K562 (cell line): Measurements from ENCODE around the gene OSM. TPM values are rescaled to one million over a fixed set of nuclear protein-coding genes. Genes with fewer than 3 reads are reported as not detected.

Source experiments
- DMBX1 ChIP-seq: fragments of 250-450 bp; sonication (Bioruptor Pico); IDR thresholded peaks from 2 replicates; pipeline ENCODE4 v1.8.0; 2022; ENCODE audit warnings: inconsistent platforms, mild to moderate bottlenecking, moderate library complexity, borderline replicate concordance
- DPF2 ChIP-seq: fragments of 450-650 bp; IDR thresholded peaks from 2 replicates; pipeline ENCODE4 v1.6.1; 2016
- ELF1 ChIP-seq: fragments of 200-800 bp; sonication (Bioruptor generic); IDR thresholded peaks from 2 replicates; pipeline ENCODE4 v1.6.1; 2016; ENCODE audit warnings: missing genetic modification characterization, missing compliant biosample characterization
- GATA2 ChIP-seq: sonication (generic); formaldehyde crosslinking; IDR thresholded peaks from 2 replicates; pipeline ENCODE4 v1.4.0; 2020; ENCODE audit warnings: mild to moderate bottlenecking, missing genetic modification reagents
- HBP1 ChIP-seq: fragments of 450-650 bp; formaldehyde crosslinking; IDR thresholded peaks from 2 replicates; pipeline ENCODE4 v1.4.0; 2022; ENCODE audit warnings: missing genetic modification characterization
- HDGF ChIP-seq: fragments of 450-650 bp; IDR thresholded peaks from 2 replicates; pipeline ENCODE4 v1.6.1; 2016
- NCOA1 ChIP-seq: fragments of 450-650 bp; IDR thresholded peaks from 2 replicates; pipeline ENCODE4 v1.6.1; 2016; ENCODE audit warnings: low read depth
- PML ChIP-seq: IDR thresholded peaks from 2 replicates; pipeline ENCODE4 v1.6.1; 2012; ENCODE audit warnings: low read length, inconsistent platforms
- POLR3G ChIP-seq: IDR thresholded peaks from 2 replicates; pipeline ENCODE4 v1.6.1; 2011; ENCODE audit not compliant: insufficient read length, insufficient replicate concordance; ENCODE audit errors: extremely low read depth
- RCOR1 ChIP-seq, 2 experiments: IDR thresholded peaks; 2 replicates each; pipeline ENCODE4 v1.6.1; 2012; ENCODE audit warnings: low read depth in 2 of 2, low read length in 2 of 2, borderline replicate concordance in 1 of 2, improper control_type of control experiment in 1 of 2
- SMC3 ChIP-seq: conservative IDR thresholded peaks from 2 replicates; pipeline ENCODE4 v1.6.1; 2011; ENCODE audit warnings: low read depth, low read length, improper control_type of control experiment; ENCODE audit not compliant: insufficient read depth
- SP1 ChIP-seq: sonication (generic); formaldehyde crosslinking; IDR thresholded peaks from 2 replicates; pipeline ENCODE4 v1.8.1; 2022; ENCODE audit warnings: mild to moderate bottlenecking, missing genetic modification reagents
- SREBF1 ChIP-seq: fragments of 150-350 bp; IDR thresholded peaks from 2 replicates; pipeline ENCODE4 v1.6.1; 2014; ENCODE audit warnings: antibody characterized with exemption, low read depth, low read length, borderline replicate concordance
- TEAD2 ChIP-seq: fragments of 450-650 bp; IDR thresholded peaks from 2 replicates; pipeline ENCODE4 v1.6.1; 2016; ENCODE audit warnings: missing genetic modification characterization, control low read depth, missing compliant biosample characterization
- TFAP4 ChIP-seq: sonication (generic); formaldehyde crosslinking; IDR thresholded peaks from 2 replicates; pipeline ENCODE4 v1.8.0; 2022; ENCODE audit warnings: missing genetic modification reagents, mild to moderate bottlenecking, moderate library complexity, borderline replicate concordance
- THAP7 ChIP-seq: fragments of 250-450 bp; sonication (Bioruptor Pico); IDR thresholded peaks from 2 replicates; pipeline ENCODE4 v1.5.0; 2021
- U2AF1 ChIP-seq: fragments of 200-400 bp; formaldehyde crosslinking; optimal IDR thresholded peaks from 2 replicates; pipeline ENCODE3; 2017; ENCODE audit warnings: mild to moderate bottlenecking, low read depth, low read length, moderate library complexity
- XRCC5 ChIP-seq: fragments of 200-400 bp; formaldehyde crosslinking; IDR thresholded peaks from 2 replicates; pipeline ENCODE4 v1.6.1; 2017; ENCODE audit warnings: low read depth, mild to moderate bottlenecking, low read length
- ZBTB7A ChIP-seq: IDR thresholded peaks from 2 replicates; pipeline ENCODE4 v1.6.1; 2011; ENCODE audit warnings: low read depth, mild to moderate bottlenecking, low read length, moderate library complexity, borderline replicate concordance; ENCODE audit not compliant: control insufficient read depth
- ZNF707 ChIP-seq: fragments of 250-450 bp; sonication (Bioruptor Pico); conservative IDR thresholded peaks from 2 replicates; pipeline ENCODE4 v1.8.0; 2022; ENCODE audit warnings: inconsistent platforms, mild to moderate bottlenecking, moderate library complexity
- ZZZ3 ChIP-seq: fragments of 450-650 bp; IDR thresholded peaks from 2 replicates; pipeline ENCODE4 v1.6.1; 2016; ENCODE audit warnings: antibody characterized with exemption, mild to moderate bottlenecking, moderate library complexity
- polyA plus RNA-seq, 8 experiments: library from polyadenylated mRNA; depleted of rRNA in 4 of 8; stranded (reverse) in 5 of 8; unstranded in 3 of 8; fragments of >200 nt; fragmentation: Nextera tagmentation in 2 of 8; fragmentation: Illumina TruSeq in 1 of 8; extraction: Ambion mirVana in 2 of 8; extraction: Trizol in 1 of 8; gene quantifications; 2 replicates each; pipeline versions ENCODE4 v1.2.1 to v1.2.3, GENCODE V29; 2011 to 2014; ENCODE audit warnings: inconsistent platforms in 1 of 8, missing spikeins in 1 of 8
- total RNA-seq, 7 experiments: library from RNA; depleted of rRNA in 6 of 7; stranded (reverse); fragments of >200 nt in 6 of 7; fragmentation: Illumina TruSeq in 2 of 7; extraction: Trizol in 2 of 7; gene quantifications; 2 replicates each; pipeline versions ENCODE4 v1.2.1 to v1.2.3, GENCODE V29; 2011 to 2021; ENCODE audit warnings: low replicate concordance in 1 of 7
- TF ChIP-seq, protein P1 (sequence below): fragments of 450-650 bp; formaldehyde crosslinking; IDR thresholded peaks from 2 replicates; pipeline ENCODE4 v1.4.0; 2020; ENCODE audit warnings: mild to moderate bottlenecking, mixed read lengths
- TF ChIP-seq, protein P2 (sequence below): fragments of 450-650 bp; formaldehyde crosslinking; conservative IDR thresholded peaks from 2 replicates; pipeline ENCODE4 v1.4.0; 2022; ENCODE audit warnings: mild to moderate bottlenecking, missing genetic modification characterization

OSM gene
- total and polyA plus RNA-seq, 9 of the 15 experiments (the other 6 are each of a cell fraction or from before 2014, with no cell fraction given) = 0.22 TPM; not detected in 8

- TF ChIP-seq TFAP4 (CRISPR knock-in tag) = peak; percentile 32; the same call in 1 of the 2 replicates
- TF ChIP-seq HBP1 = no peak
- TF ChIP-seq POLR3G = no peak
- peak; percentile 64 for TF ChIP-seq SMC3
- no peak for TF ChIP-seq ZZZ3
- TF ChIP-seq THAP7 (CRISPR knock-in tag) = no peak
- TF ChIP-seq HDGF = 0 out of 2 replicates have a peak, but pooled peaks have one; percentile 57
- TF ChIP-seq, protein P1, sequence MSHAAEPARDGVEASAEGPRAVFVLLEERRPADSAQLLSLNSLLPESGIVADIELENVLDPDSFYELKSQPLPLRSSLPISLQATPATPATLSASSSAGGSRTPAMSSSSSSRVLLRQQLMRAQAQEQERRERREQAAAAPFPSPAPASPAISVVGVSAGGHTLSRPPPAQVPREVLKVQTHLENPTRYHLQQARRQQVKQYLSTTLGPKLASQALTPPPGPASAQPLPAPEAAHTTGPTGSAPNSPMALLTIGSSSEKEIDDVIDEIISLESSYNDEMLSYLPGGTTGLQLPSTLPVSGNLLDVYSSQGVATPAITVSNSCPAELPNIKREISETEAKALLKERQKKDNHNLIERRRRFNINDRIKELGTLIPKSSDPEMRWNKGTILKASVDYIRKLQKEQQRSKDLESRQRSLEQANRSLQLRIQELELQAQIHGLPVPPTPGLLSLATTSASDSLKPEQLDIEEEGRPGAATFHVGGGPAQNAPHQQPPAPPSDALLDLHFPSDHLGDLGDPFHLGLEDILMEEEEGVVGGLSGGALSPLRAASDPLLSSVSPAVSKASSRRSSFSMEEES (CRISPR knock-in tag) = no peak
- TF ChIP-seq SREBF1 = no peak
- TF ChIP-seq U2AF1 = no peak
- no peak for TF ChIP-seq GATA2 (CRISPR knock-in tag)
- TF ChIP-seq NCOA1 = no peak
- no peak for TF ChIP-seq XRCC5
- no peak for TF ChIP-seq PML
- TF ChIP-seq, protein P2, sequence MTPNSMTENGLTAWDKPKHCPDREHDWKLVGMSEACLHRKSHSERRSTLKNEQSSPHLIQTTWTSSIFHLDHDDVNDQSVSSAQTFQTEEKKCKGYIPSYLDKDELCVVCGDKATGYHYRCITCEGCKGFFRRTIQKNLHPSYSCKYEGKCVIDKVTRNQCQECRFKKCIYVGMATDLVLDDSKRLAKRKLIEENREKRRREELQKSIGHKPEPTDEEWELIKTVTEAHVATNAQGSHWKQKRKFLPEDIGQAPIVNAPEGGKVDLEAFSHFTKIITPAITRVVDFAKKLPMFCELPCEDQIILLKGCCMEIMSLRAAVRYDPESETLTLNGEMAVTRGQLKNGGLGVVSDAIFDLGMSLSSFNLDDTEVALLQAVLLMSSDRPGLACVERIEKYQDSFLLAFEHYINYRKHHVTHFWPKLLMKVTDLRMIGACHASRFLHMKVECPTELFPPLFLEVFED = no peak
- no peak for TF ChIP-seq ELF1 (tag)
- TF ChIP-seq DPF2 = 0 out of 2 replicates have a peak, but pooled peaks have one; percentile 24
- TF ChIP-seq DMBX1 (CRISPR knock-in tag) = 0 out of 2 replicates have a peak, but pooled peaks have one; percentile 46
- no peak for TF ChIP-seq TEAD2 (tag)
- TF ChIP-seq SP1 (CRISPR knock-in tag) = peak; percentile 61; the same call in 1 of the 2 replicates
- peak; percentile 68 to 92; a peak in 3 of 4 replicates for TF ChIP-seq RCOR1 (IDR thresholded peaks at IDR 0.05; ENCODE audit: borderline replicate concordance in 1 of 2, low read depth in 2 of 2, low read length in 2 of 2)
- TF ChIP-seq ZBTB7A = peak; percentile 75; the same call in 1 of the 2 replicates
- TF ChIP-seq ZNF707 (CRISPR knock-in tag) = no peak
Measured at GRCh38 chr22:30287648-30288418, 21.2 kb upstream of the OSM start (continued).
